ENCODE data around the gene TRPV5. TPM values are rescaled to one million over a fixed set of nuclear protein-coding genes. Genes with fewer than 3 reads are reported as not detected.

TRPV5 gene
- total RNA-seq, 1 donor from 2014 or later = 0.22 TPM

DNA sequence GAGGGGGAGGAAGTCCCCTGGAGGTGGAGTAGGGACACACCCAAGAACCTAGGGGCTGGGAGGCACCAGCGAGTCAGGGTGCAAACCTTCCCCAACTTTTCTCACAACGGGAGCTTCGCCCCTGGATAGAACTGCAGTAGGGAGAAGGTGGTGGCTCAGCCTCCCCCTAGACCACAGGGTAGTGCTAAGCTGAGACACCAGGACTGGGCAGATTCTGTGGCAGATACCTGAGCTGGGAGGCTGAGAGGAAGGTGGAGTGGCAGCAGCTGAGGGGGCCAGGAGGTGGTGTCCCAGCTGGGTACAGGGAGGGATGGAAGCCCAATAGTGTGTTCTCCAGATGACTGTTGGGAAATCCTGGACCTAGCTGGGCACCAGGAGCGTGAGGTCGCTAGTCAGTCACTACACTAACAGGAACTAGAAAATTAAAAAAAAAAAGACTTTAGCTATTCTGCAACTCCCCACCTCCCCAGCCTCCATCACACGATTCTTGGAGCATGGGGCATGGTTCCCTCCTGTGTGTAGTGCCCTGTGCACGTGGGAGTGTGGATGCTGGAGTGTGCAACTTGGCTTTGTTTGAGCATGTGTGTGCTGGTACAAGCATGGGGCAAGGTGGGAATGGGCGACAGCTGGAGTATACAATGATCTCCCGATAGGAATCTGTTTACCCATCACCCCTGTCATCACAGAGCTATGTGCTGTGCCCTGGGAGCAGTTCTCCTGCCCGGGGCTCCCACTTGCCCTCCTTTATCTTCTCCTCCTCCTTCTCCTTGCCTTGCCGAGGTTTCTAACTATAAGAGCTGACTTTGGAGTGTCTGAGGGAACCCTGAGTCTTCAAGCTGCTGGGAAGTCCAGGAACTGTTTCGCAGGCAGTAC, 39.2 kb downstream of the TRPV5 start:
- intact Hi-C loops (cut with DNase I) = no loop called here
- DNase-seq (ENCODE audit: low spot score) = no peak
- ATAC-seq = no peak

- DNase-seq (ENCODE audit: low spot score) (no peak), ATAC-seq (no peak)
- intact Hi-C loops (cut with DNase I) = no loop called here
These were observed 40.6 kb downstream of the TRPV5 start for GRCh38 chr7:142892951-142893350.

GRCh38 chr7:142891490-142892082, 42.0 kb downstream of the TRPV5 start:
- intact Hi-C loops (cut with DNase I) = no loop called here
- DNase-seq (ENCODE audit: low spot score) (no peak), ATAC-seq (no peak)

DNA sequence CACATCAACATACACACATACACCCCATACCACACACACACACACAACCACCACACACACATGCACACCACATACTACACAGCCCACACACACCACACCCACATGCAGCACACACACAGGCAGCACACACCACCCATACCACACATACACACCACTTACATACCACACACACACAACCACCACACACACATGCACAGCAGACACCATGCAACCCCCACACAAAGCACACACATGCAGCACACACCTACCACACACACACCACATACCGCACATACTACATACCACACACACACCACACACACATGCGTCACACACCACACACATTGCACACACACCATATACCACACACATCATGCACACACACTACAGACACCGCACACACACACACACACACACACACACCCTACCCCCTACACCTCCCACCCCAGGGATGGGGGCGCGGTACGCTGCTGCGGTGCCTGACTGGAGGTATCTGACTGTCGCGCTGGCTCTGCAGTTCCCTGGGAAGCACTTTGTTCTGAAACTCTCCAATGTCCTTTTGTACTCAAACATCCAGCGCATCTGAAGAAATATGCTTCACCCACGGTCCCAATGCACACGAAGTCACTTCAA, 42.6 kb downstream of the TRPV5 start:
- DNase-seq (ENCODE audit: low spot score) (no peak), ATAC-seq (no peak)
- intact Hi-C loops (cut with DNase I) = no loop called here

DNA sequence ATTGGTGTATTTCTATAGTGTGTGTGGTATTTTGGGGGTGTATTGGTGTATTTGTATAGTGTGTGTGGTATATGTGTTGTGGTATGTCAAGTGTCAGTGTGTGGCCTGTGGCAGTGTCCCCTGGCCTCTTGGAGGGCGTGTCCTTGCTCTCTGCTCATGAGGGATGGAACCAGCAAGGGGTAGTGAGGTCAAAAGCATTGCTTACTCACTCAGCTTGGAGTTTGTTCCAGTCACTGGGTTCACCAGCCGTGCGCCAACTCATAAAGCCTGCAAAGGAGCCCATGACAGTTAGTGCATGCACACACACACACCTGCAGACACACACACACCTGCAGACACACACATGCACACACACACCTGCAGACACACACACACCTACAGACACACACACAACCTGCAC, 43.7 kb downstream of the TRPV5 start:
- intact Hi-C loops (cut with DNase I) = no loop called here
- ATAC-seq = no peak
- no peak for DNase-seq (ENCODE audit: low spot score)

DNA sequence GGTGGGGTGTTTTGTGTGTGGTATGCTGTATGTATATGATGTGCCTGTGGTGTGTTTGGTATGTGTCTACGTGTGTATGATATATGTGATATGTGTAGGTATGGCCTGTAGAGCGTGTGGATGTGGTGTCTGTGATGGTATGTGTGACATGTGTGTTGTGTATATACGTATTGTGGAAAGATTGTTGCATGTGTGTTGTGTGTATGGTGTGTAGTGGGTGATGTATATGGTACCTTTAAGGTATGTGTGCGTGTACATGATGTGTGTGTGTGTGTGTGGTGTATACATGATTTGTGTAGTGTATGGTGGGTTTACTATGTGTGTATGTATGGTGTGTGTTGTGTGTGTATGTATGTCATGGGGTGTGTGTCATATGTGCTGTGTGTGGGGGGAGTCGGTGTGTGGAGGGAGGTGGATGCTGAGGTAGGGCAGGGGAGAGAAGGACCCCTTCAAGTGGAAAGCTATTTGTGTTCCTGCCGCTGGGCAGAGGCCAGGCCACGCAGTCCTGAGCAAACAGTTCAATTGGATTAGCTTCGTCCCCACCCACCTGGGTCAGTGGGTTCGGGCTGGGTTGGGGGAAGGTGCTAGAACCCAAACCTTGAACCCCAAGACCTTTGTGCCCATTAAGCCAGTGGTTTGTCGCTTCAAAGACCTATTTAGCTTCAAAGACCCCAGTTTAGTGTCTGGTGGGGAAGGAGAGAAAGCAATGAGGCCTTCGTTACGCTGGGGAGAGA, 46.1 kb downstream of the TRPV5 start:
- intact Hi-C loops (cut with DNase I) = no loop called here
- DNase-seq (ENCODE audit: low spot score) (no peak), ATAC-seq (no peak)

DNA sequence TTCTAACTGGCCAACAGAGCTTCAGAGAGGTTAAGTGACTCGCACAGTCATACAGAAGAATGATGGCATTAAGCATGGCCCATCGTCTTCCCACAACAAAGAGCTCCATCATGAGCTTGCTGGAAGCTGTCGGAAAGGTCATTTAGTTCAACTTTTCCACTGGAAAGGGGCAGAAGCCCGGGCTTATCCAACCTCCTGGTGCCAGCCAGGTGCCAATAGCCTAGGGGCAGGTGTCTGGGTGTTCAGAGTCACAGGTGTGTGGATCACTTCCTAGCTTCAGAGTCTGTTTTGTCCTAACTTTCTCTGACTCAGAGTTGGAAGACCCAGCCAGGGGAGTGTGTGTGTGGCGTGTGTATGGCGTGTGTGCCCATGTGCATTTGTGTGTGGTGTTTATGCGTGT, 46.7 kb downstream of the TRPV5 start:
- ATAC-seq = no peak
- intact Hi-C loops (cut with DNase I) = no loop called here
- DNase-seq (ENCODE audit: low spot score) = no peak

DNA sequence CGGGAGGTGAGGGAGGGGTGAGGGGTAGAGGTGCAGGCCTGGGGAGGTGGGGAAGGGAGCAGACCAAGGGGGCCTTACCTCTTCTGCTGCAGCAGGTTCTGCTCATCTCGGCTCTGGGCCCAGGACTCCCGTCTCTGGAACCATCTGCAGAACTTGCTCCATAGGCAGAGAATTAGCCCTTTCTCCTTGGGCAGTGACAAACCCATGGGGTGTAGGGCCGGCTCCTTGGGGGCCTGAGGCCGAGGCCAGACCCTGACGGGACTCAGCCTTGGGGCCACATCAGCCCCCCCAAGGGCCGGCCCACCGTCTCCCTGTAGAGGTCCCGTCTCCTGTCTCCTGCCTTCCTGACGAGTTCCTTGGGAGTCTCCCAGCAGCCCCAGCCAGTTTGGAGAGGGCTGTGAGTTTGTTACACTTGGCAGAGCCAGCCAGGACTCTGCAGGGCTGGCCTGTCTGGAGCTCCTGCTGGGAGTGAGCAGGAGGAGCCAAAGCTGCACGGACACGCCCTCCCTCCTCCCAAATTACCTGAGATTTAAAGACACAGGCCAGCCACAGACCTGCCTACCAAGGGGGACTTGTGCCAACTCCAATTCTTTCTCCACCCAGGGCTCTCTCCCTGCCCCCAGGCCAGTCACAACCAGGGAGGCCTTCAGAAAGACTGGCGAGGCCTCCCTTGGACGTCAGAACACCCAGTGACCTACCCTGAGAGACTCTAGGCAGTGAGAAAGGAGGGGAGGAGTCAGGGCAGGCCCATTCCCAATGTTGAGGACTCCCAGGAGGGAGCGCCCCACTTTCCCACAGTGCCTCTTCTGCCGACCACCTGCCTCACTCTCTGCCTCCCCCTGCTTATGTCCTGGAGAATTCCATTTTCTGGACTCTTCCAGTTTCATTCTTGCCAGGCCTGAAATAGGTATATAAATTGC, 48.0 kb downstream of the TRPV5 start, which contains the start of gene TRPV6:
TRPV6 (minus strand) TSS at position 435 of the 920 bp plus-strand sequence.
- intact Hi-C loops (cut with DNase I) = no loop called here
- DNase-seq (ENCODE audit: low spot score) = no peak
- ATAC-seq = no peak

GRCh38 chr7:142884286-142884640, 49.3 kb downstream of the TRPV5 start:
- intact Hi-C loops (cut with DNase I) = no loop called here
- DNase-seq (ENCODE audit: low spot score) = no peak
- ATAC-seq = no peak

DNA sequence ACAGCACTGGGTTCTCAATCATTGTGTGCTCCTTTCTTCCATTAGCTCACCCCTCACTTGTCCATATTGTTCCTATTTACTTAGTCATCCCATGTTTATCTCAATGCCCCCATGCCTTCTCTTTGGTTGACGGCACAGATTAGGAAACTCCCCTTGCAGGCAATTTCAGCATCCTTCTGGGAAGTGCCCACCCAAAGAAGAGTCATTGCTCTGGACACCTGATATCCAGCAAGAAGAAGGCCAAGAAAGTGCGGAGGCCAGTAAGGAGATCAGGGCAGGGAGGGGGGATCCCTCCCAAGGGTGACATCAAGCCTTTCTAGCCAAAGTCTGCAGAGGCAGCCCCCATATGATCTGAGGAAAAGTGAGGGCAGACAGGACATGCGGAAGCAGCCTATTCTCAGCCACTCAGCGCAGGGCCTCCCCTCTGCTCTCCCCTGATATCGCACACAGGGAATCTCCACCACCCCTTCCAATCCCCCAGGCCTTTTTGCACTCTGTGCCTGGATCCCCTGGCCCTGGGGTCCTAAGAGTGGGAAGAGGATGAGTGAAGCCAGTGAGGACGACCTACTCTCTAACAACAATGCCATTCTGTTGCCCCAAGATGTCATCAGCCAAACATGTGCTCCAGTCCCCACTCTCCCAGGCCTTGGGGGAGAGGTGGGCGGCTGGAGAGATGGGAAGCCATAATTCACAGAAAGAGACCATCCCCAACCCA, 49.8 kb downstream of the TRPV5 start:
- DNase-seq (ENCODE audit: low spot score) (no peak), ATAC-seq (no peak)
- intact Hi-C loops (cut with DNase I) = no loop called here

DNA sequence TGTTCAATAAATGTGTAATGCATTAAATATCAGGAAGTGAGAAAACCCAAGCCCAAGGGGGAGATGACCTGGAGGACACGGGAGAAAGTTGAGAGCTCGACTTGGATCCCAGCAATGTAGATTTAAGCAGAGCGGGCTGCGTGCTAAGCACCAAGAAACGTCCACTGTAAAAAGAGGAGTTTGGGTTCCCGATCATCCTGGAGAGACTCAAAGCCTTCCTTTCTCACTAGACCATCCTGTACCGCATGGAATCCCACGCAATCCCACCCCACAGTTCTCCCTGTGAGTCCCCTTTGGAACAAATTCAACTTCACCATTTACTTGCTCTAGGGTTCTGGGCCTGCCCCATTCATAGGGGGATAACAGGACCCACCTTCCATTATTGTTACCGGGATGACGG, 50.4 kb downstream of the TRPV5 start:
- ATAC-seq = no peak
- intact Hi-C loops (cut with DNase I) = no loop called here
- DNase-seq (ENCODE audit: low spot score) = no peak

DNA sequence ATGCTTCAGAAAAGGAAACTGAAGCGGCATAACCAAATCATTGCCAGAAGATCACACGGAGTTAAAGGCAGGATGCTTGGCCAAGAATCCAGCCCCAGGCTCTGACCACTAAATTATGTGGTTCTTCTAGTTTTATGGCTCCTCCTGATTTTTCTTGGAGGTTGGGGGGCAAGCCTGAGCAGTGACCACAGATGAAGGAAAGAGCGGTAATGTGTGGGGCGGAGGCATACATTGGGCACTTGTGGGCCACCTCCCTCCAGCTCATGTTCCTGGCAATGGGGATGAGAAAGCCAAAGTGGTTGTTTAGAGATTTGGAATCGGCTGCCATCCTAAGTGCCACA, 51.2 kb downstream of the TRPV5 start:
- DNase-seq (ENCODE audit: low spot score) (no peak), ATAC-seq (no peak)
- intact Hi-C loops (cut with DNase I) = no loop called here

DNA sequence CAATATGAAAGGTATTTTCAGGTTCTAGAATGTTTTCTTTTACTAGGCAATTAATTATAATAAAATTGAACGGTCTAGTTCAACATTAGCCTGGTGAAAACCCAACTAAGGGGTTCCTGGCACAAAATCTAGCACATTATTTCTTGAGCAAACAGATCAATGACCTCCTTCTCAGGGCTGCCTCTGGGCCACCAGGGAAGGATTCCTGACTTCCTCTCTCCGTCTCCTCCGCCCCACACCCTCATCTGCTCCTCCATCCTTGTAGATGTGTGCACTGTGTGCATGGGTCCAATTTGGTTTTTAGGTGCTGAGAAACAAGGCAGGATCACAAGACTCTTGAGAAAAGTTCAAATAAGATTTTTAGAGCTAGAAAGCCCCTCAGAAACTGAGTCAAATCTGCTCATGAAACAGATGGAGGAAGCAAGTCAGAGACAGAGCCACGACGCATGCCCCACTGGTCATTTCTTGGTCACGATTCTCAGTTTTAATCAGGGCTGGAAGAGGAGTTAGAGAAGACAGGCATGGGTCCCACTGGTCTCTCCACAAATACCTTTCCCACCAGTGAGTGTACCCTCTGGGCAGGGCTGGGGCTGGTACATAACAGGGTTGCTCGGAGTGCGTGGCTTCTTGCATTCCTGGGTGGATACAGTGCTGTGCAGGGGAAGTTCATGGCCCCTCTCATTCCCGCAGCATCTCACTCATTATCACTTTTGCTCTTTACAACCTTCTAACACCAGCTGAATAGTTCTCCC, 51.8 kb downstream of the TRPV5 start:
- ATAC-seq (no peak), DNase-seq (ENCODE audit: low spot score) (no peak)
- intact Hi-C loops (cut with DNase I) = no loop called here

DNA sequence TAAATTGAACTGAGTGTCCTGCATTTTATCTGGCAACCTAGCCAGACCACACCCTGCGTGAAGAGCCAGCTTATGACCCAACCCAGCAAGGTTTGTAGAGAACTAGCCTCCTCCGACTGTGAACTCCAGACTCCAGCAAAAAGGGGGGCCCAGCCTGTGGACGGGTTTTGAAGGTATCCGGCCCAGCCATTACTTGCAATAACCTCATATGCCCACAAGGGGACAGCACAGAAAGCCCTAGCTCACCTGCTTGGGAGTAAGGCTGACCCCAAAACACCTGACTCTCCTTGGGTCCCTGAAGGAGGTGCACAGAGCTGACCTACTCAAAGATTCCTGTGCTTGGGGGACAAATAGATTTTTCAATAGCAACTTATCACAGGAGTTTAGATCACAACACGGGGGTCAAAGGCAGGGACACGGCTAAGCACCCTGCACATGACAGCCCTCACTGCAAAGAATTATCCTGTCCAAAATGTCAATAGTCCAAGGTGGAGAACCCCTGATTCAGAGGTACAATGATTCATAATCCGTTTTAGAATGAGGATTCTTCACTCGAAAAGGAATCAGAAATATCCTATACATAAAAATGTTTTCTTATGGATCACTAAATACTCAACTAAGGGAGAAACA, 52.6 kb downstream of the TRPV5 start:
- intact Hi-C loops (cut with DNase I) = no loop called here
- DNase-seq (ENCODE audit: low spot score) (no peak), ATAC-seq (no peak)

GRCh38 chr7:142879060-142879459, 54.5 kb downstream of the TRPV5 start:
- DNase-seq (ENCODE audit: low spot score) = no peak
- ATAC-seq = no peak
- intact Hi-C loops (cut with DNase I) = no loop called here

DNA sequence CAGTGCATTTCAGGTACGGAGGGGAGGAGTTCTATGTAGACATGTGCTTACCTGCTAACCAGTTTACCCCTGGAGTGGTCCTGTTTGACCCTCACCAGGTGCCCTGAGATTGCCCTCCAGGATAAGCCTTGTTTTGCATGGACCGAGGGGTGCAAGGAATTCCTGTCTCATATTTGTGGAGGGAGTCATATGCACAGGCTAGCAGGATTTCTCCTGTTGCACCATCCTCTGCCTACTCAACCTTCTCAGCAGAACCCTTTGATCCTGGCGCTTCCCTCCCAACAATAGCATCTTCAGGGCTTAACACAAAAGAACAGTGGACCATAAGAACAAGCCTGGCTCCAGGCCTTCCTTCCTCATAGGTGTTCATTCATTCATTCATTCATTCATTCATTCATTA, 55.2 kb downstream of the TRPV5 start:
- no peak for ATAC-seq
- intact Hi-C loops (cut with DNase I) = no loop called here
- DNase-seq (ENCODE audit: low spot score) = no peak

All from sciatic nerve (tissue), 2 donors.